DND-41 (cell line): ENCODE results near the gene PSME2.
A peak's percentile ranks its signal among the peaks of the same experiment; 100 is the strongest.

Experiments used
- ATAC-seq: fragments of 200-7000 bp; cut with Tn5 transposase; 3 replicates; pipeline ENCODE4 v1.9.1; 2021; ENCODE audit warnings: low read depth; ENCODE audit not compliant: insufficient read depth
- DNase-seq: peaks from one replicate; pipeline ENCODE4 v3.0.0-alpha.2; 2020
- H2AFZ ChIP-seq: 2 replicates; pipeline ENCODE4 v1.6.0; 2012; ENCODE audit warnings: low read depth, low read length
- H3K27ac ChIP-seq: 2 replicates; pipeline ENCODE4 v1.5.1; 2012; ENCODE audit warnings: low read length, inconsistent platforms
- H3K27me3 ChIP-seq: fragments of 200-600 bp; sonication (generic); 2 replicates; pipeline ENCODE4 v1.6.0; 2012; ENCODE audit warnings: low read length, mild to moderate bottlenecking, inconsistent platforms; ENCODE audit not compliant: insufficient read depth, poor library complexity
- H3K36me3 ChIP-seq: 2 replicates; pipeline ENCODE4 v1.5.1; 2012; ENCODE audit warnings: low read length, inconsistent platforms; ENCODE audit not compliant: insufficient read depth
- H3K4me1 ChIP-seq: 2 replicates; pipeline ENCODE4 v1.5.1; 2012; ENCODE audit warnings: mild to moderate bottlenecking, low read length; ENCODE audit not compliant: insufficient read depth
- H3K4me2 ChIP-seq: 2 replicates; pipeline ENCODE4 v1.6.0; 2012; ENCODE audit warnings: mild to moderate bottlenecking, moderate library complexity, low read length, inconsistent platforms; ENCODE audit not compliant: insufficient read depth
- H3K4me3 ChIP-seq, 2 experiments: fragments of 200-600 bp in 1 of 2; shearing (Covaris generic) in 1 of 2; 2 replicates each; pipeline ENCODE4 v1.5.1; 2012 to 2016; ENCODE audit warnings: inconsistent platforms in 2 of 2, low read length in 2 of 2, mild to moderate bottlenecking in 2 of 2, low read depth in 1 of 2, moderate library complexity in 1 of 2
- H3K79me2 ChIP-seq: 2 replicates; pipeline ENCODE4 v1.6.0; 2012; ENCODE audit warnings: low read length, inconsistent platforms; ENCODE audit not compliant: insufficient read depth
- H3K9ac ChIP-seq: 2 replicates; pipeline ENCODE4 v1.6.0; 2012; ENCODE audit warnings: low read depth, mild to moderate bottlenecking, inconsistent platforms, low read length, moderate library complexity
- H3K9me3 ChIP-seq: 2 replicates; pipeline ENCODE4 v1.5.1; 2012; ENCODE audit warnings: low read length, moderate library complexity, mild to moderate bottlenecking, inconsistent platforms; ENCODE audit not compliant: insufficient read depth, severe bottlenecking
- H4K20me1 ChIP-seq: 2 replicates; pipeline ENCODE4 v1.6.0; 2012; ENCODE audit warnings: low read length; ENCODE audit not compliant: insufficient read depth
- CTCF ChIP-seq: IDR thresholded peaks from 2 replicates; pipeline ENCODE4 v1.5.1; 2012; ENCODE audit warnings: borderline replicate concordance, low read length, moderate library complexity, mild to moderate bottlenecking; ENCODE audit not compliant: poor library complexity, severe bottlenecking; ENCODE audit errors: extremely low read depth
- EZH2 ChIP-seq: IDR thresholded peaks from 3 replicates; pipeline ENCODE4 v1.6.1; 2012; ENCODE audit warnings: borderline replicate concordance, low read depth, mild to moderate bottlenecking, moderate library complexity, low read length, inconsistent platforms; ENCODE audit not compliant: severe bottlenecking

Gene PSME2

GRCh38 chr14:24117179-24117578 lies 29.2 kb downstream of the PSME2 start:
- no peak for TF ChIP-seq EZH2
- TF ChIP-seq CTCF: no peak
- Histone ChIP-seq H3K27ac (no peak overlapping the region), H3K79me2 (peaks cover 22% of the 10 kb centered on the region), H4K20me1 (no peaks in the 10 kb centered on the region), H3K9ac (no peak overlapping the region), H3K9me3 (no peaks in the 10 kb centered on the region), H3K27me3 (no peaks in the 10 kb centered on the region), H3K36me3 (peaks cover 54% of the 10 kb centered on the region), H3K4me1 (peaks cover 23% of the 10 kb centered on the region), H3K4me2 (no peak overlapping the region), H3K4me3 (no peak overlapping the region), H2AFZ (no peak overlapping the region)
- DNase-seq: no peak
- ATAC-seq: no peak

- no peak for TF ChIP-seq EZH2
- TF ChIP-seq CTCF: no peak
- Histone ChIP-seq H3K79me2 (peaks cover 22% of the 10 kb centered on the region), H3K9ac (peak overlapping the region; percentile 76), H3K9me3 (no peaks in the 10 kb centered on the region), H3K4me2 (peak overlapping the region; percentile 93), H2AFZ (no peak overlapping the region), H3K27me3 (no peaks in the 10 kb centered on the region), H3K36me3 (peaks cover 46% of the 10 kb centered on the region), H3K4me3 (peak overlapping the region in 1 of 2 experiments; percentile 63; a peak in 3 of 4 replicates), H3K27ac (no peak overlapping the region; the same call in 1 of the 2 replicates), H4K20me1 (no peaks in the 10 kb centered on the region), H3K4me1 (peaks cover 23% of the 10 kb centered on the region)
- ATAC-seq: no peak
- no peak for DNase-seq
Measured at GRCh38 chr14:24116128-24116814, 30.1 kb downstream of the PSME2 start.

GRCh38 chr14:24115422-24116127 lies 30.8 kb downstream of the PSME2 start:
- Histone ChIP-seq H3K36me3 (peaks cover 39% of the 10 kb centered on the region), H3K27ac (peak overlapping the region; percentile 100), H3K4me1 (peaks cover 23% of the 10 kb centered on the region), H3K27me3 (no peaks in the 10 kb centered on the region), H4K20me1 (no peaks in the 10 kb centered on the region), H2AFZ (peak overlapping the region; percentile 85), H3K9me3 (no peaks in the 10 kb centered on the region), H3K9ac (peak overlapping the region; percentile 76), H3K4me3 (peak overlapping the region; percentile 28 to 63), H3K4me2 (peak overlapping the region; percentile 93), H3K79me2 (peaks cover 22% of the 10 kb centered on the region)
- TF ChIP-seq CTCF (no peak), EZH2 (no peak)
- DNase-seq (no peak), ATAC-seq (no peak)
